ENCODE measurements around the gene RPLP1.

The RPLP1 gene

DNA sequence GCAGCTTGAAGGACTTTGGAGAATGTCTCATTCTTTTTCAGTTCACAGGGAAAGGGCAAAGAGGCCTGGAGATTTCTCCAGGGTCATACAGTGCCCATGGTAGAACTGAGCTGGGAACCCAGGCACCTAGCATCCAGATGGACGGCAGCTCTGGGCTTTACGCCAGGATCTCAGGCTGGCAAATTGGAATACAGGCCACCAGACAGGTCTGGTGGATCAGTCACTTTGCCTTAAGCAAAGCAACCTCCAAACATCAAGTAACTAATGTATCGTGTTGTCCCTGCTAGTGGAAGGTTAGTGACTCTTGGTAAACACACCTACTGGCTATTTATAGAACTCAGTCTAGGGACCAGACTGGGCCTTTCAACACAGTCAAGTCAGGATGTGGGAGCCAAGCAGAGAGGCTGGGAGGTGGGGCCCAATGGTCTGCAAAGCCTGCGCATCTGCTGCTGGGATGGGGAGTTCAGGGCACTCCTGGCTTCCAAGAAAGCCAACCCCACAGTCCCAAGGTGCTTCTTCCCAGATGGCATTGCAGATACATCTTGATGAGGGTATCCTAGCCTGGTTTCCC is 30.2 kb downstream of the RPLP1 start:
- TF ChIP-seq, protein P1, sequence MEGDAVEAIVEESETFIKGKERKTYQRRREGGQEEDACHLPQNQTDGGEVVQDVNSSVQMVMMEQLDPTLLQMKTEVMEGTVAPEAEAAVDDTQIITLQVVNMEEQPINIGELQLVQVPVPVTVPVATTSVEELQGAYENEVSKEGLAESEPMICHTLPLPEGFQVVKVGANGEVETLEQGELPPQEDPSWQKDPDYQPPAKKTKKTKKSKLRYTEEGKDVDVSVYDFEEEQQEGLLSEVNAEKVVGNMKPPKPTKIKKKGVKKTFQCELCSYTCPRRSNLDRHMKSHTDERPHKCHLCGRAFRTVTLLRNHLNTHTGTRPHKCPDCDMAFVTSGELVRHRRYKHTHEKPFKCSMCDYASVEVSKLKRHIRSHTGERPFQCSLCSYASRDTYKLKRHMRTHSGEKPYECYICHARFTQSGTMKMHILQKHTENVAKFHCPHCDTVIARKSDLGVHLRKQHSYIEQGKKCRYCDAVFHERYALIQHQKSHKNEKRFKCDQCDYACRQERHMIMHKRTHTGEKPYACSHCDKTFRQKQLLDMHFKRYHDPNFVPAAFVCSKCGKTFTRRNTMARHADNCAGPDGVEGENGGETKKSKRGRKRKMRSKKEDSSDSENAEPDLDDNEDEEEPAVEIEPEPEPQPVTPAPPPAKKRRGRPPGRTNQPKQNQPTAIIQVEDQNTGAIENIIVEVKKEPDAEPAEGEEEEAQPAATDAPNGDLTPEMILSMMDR (IDR thresholded peaks at IDR 0.05; ENCODE audit: low read depth, low read length, missing control alignments), result no peak
- DNase-seq (ENCODE audit: low read depth), result no peak
- H3K4me3 ChIP-seq (ENCODE audit: low read depth, low read length), result no peak overlapping the region

DNA sequence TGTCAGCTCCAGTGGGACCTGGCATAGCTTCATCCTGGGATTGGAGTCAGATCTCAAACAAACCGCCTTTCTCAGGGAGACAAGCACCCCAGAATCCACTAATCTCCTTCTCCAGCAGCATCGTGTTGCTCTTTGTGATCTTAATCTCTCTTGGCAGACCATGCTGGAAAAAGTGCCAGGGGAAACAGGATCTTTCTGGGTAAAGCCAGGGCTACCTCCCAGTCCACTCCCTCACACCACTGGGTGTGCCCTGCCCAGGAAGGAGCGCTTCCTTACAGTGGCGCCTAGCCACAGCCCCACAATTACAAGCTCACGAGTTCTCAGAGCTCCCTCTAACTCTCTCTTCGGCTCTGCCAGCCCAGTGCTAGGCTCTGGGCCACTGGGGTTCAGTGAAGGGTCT is 32.2 kb downstream of the RPLP1 start:
- DNase-seq (ENCODE audit: low read depth), result no peak
- TF ChIP-seq, protein P1 (IDR thresholded peaks at IDR 0.05; ENCODE audit: low read depth, low read length, missing control alignments), result no peak
- H3K4me3 ChIP-seq (ENCODE audit: low read depth, low read length), result no peak overlapping the region

DNA sequence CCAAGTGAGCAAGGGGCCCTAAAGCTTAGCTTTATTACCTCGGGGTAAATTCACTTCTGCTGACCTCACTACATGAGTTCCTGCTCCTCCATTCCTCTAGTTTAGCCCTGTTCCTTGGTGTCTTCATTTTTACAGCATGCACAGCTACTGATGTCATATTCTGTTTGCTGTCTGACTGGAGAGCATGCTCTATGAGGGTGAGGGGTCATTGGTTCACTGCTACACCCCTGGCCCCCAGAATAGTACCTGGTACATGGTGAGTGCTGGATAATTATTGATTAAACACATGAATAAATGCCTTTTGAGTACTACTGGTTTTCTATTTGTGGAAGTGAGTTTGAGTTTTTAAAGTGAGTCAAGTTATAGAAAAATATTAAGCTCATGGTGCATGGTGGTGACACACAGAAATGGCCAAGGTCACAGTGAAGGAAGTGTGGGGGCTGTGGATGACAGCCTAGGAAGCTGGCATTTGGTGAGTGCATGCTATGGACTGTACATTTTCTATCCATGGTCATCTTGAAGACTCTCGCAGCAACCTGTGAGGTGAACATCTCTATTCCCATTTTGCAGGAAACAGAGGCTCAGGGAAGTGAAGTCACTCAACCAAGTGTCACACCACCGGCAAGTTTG is 34.0 kb downstream of the RPLP1 start:
- DNase-seq (ENCODE audit: low read depth), result no peak
- no peak overlapping the region for H3K4me3 ChIP-seq (ENCODE audit: low read depth, low read length)
- TF ChIP-seq, protein P1 (IDR thresholded peaks at IDR 0.05; ENCODE audit: low read depth, low read length, missing control alignments), result no peak

DNA sequence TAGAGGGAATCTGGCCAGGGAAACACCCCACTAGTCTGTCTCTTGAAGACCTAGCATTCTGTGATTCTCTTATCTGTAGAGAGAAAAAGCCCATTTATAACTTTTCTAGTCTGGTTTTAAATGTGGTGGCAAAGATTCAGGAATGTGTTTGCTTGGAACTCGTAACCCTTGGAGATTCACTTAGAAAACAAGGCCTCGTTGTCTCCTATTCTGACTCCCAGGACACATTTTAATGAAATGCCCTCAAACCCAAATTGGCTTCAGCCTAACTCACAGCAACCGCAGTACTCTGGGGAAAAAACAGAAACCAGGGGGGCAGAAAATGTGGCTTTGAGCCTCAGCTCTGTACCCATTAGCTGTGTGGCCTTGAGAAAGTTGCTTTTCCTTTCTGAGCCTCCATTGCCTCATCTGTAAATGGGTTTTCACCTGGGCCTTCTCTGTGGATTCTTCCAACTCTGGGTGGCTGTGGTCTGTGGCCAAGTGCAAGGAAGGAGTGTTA is 36.5 kb downstream of the RPLP1 start:
- no peak for DNase-seq (ENCODE audit: low read depth)
- TF ChIP-seq, protein P1 (IDR thresholded peaks at IDR 0.05; ENCODE audit: low read depth, low read length, missing control alignments), result no peak
- no peak overlapping the region for H3K4me3 ChIP-seq (ENCODE audit: low read depth, low read length)

DNA sequence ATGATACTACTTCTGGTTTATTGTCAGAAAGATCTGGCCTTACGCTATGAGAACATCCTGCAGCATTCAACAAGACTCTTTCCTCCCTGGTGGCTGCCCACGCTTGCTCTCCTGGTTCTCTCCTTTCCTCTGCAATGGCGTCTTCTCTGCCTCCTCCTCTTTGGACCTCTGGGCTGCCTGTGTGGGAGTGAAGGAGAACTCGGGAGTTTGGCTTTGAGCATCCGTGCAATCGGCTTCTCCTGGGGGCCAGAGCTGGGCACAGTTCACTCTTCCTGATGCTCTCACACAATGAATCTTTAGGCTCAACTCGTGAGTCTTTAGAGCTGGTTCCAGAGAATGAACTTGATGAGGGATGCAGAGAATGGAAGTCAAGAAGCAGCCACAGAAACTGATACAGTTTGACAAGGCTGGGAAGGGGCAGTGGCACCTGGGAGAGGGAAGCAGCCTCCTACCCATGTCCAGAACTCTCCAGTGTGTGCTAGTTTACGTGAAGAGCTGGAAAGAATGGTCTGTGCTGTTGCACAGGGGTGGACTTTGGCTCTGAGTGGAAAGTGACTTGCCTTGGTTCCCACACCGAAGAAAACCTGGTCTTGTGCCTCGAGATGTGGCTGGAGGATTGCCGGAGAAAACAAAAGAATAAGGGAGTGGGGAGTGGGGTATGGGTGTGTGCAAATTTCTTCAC is 37.9 kb downstream of the RPLP1 start:
- H3K4me3 ChIP-seq (ENCODE audit: low read depth, low read length), result no peak overlapping the region
- no peak for DNase-seq (ENCODE audit: low read depth)
- TF ChIP-seq, protein P1 (IDR thresholded peaks at IDR 0.05; ENCODE audit: low read depth, low read length, missing control alignments), result no peak

DNA sequence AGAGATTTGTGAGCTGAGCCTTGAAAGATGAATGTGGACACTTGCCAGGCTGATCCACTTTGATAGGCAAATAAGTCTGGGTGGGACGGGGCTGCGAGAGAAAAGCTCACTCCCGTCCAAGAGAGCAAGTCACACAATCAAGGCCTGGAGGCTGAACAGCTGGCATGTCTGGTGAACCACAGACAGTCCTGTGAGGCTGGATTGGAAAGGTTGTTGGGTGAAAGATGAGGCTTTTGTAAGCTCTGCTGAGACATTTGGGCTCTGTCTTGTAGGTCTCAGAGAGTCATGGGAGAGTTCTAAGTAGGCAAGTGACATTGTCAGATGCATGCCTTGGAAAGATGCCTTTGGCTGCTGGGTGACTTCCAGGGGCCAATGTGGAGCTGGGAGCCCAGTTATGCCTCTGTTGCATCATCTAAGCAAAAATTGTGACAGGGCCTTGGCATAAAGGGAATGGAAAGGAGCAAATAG is 38.5 kb downstream of the RPLP1 start:
- no peak overlapping the region for H3K4me3 ChIP-seq (ENCODE audit: low read depth, low read length)
- TF ChIP-seq, protein P1 (IDR thresholded peaks at IDR 0.05; ENCODE audit: low read depth, low read length, missing control alignments), result no peak
- DNase-seq (ENCODE audit: low read depth), result no peak

Data from GM12864 (cell line).